K562 (cell line): ENCODE data around the gene KAZN. TPM values are rescaled to one million over a fixed set of nuclear protein-coding genes. Genes with fewer than 3 reads are reported as not detected.

Source experiments
- EP300 ChIP-seq: IDR thresholded peaks from 2 replicates; pipeline ENCODE4 v1.6.1; 2012; ENCODE audit warnings: low read length, improper control_type of control experiment
- ETV1 ChIP-seq: fragments of 450-650 bp; conservative IDR thresholded peaks from 2 replicates; pipeline ENCODE4 v1.6.1; 2016; ENCODE audit warnings: missing genetic modification characterization, control low read depth, low read depth, missing compliant biosample characterization
- GABPA ChIP-seq: fragments of 200-800 bp; sonication (Bioruptor generic); conservative IDR thresholded peaks from 2 replicates; pipeline ENCODE4 v1.6.1; 2016; ENCODE audit warnings: low read depth, missing genetic modification characterization, missing compliant biosample characterization
- JUND ChIP-seq, 2 experiments: IDR thresholded peaks; 2 replicates in 1 of 2; 3 replicates in 1 of 2; pipeline ENCODE4 v1.6.1; 2011; ENCODE audit warnings: borderline replicate concordance in 2 of 2, low read depth in 2 of 2, low read length in 2 of 2, improper control_type of control experiment in 1 of 2, missing biosample characterization in 1 of 2, missing genetic modification characterization in 1 of 2, missing genetic modification reagents in 1 of 2
- KLF6 ChIP-seq: fragments of 250-450 bp; sonication (Bioruptor Pico); IDR thresholded peaks from 2 replicates; pipeline ENCODE4 v1.4.0; 2020; ENCODE audit warnings: mild to moderate bottlenecking, moderate library complexity, borderline replicate concordance
- L3MBTL2 ChIP-seq: fragments of 450-650 bp; IDR thresholded peaks from 2 replicates; pipeline ENCODE4 v1.6.1; 2016; ENCODE audit warnings: mild to moderate bottlenecking, moderate library complexity
- MAZ ChIP-seq, 2 experiments: fragments of 450-650 bp in 1 of 2; sonication (generic) in 1 of 2; formaldehyde crosslinking; IDR thresholded peaks in 1 of 2; conservative IDR thresholded peaks in 1 of 2; 2 replicates each; pipeline versions ENCODE4 v1.4.0 to v1.5.0; 2020; ENCODE audit warnings: mild to moderate bottlenecking in 1 of 2, missing genetic modification reagents in 1 of 2
- MEIS2 ChIP-seq: fragments of 450-650 bp; IDR thresholded peaks from 2 replicates; pipeline ENCODE4 v1.6.1; 2014; ENCODE audit warnings: mild to moderate bottlenecking; ENCODE audit not compliant: partially characterized antibody
- NFRKB ChIP-seq: fragments of 450-650 bp; IDR thresholded peaks from 2 replicates; pipeline ENCODE4 v1.6.1; 2016; ENCODE audit warnings: low read depth
- RAD51 ChIP-seq: fragments of 450-650 bp; IDR thresholded peaks from 2 replicates; pipeline ENCODE4 v1.7.1; 2016; ENCODE audit warnings: low read depth, mild to moderate bottlenecking, borderline replicate concordance
- RNF2 ChIP-seq: sonication (generic); IDR thresholded peaks from 2 replicates; pipeline ENCODE4 v1.6.1; 2016
- SMAD3 ChIP-seq: fragments of 450-650 bp; formaldehyde crosslinking; conservative IDR thresholded peaks from 2 replicates; pipeline ENCODE4 v1.4.0; 2020; ENCODE audit warnings: mild to moderate bottlenecking
- SMC3 ChIP-seq: conservative IDR thresholded peaks from 2 replicates; pipeline ENCODE4 v1.6.1; 2011; ENCODE audit warnings: low read depth, low read length, improper control_type of control experiment; ENCODE audit not compliant: insufficient read depth
- TAF7 ChIP-seq: fragments of 450-650 bp; IDR thresholded peaks from 2 replicates; pipeline ENCODE4 v1.6.1; 2016; ENCODE audit warnings: missing genetic modification characterization, missing compliant biosample characterization
- TEAD4 ChIP-seq, 2 experiments: sonication (generic) in 1 of 2; formaldehyde crosslinking in 1 of 2; IDR thresholded peaks; 2 replicates each; pipeline versions ENCODE4 v1.6.1 to v1.8.0; 2012 to 2022; ENCODE audit warnings: borderline replicate concordance in 1 of 2, inconsistent platforms in 1 of 2, low read length in 1 of 2, mild to moderate bottlenecking in 1 of 2, missing genetic modification reagents in 1 of 2
- ZKSCAN3 ChIP-seq: fragments of 250-450 bp; sonication (Bioruptor Pico); IDR thresholded peaks from 2 replicates; pipeline ENCODE4 v1.4.0; 2020
- ZNF695 ChIP-seq: fragments of 450-650 bp; formaldehyde crosslinking; IDR thresholded peaks from 2 replicates; pipeline ENCODE4 v1.4.0; 2020; ENCODE audit warnings: mild to moderate bottlenecking, moderate library complexity
- polyA plus RNA-seq, 8 experiments: library from polyadenylated mRNA; depleted of rRNA in 4 of 8; stranded (reverse) in 5 of 8; unstranded in 3 of 8; fragments of >200 nt; fragmentation: Nextera tagmentation in 2 of 8; fragmentation: Illumina TruSeq in 1 of 8; extraction: Ambion mirVana in 2 of 8; extraction: Trizol in 1 of 8; gene quantifications; 2 replicates each; pipeline versions ENCODE4 v1.2.1 to v1.2.3, GENCODE V29; 2011 to 2014; ENCODE audit warnings: inconsistent platforms in 1 of 8, missing spikeins in 1 of 8
- total RNA-seq, 7 experiments: library from RNA; depleted of rRNA in 6 of 7; stranded (reverse); fragments of >200 nt in 6 of 7; fragmentation: Illumina TruSeq in 2 of 7; extraction: Trizol in 2 of 7; gene quantifications; 2 replicates each; pipeline versions ENCODE4 v1.2.1 to v1.2.3, GENCODE V29; 2011 to 2021; ENCODE audit warnings: low replicate concordance in 1 of 7
- TF ChIP-seq, protein P1 (sequence below): fragments of 450-650 bp; IDR thresholded peaks from 2 replicates; pipeline ENCODE4 v1.6.1; 2016
- TF ChIP-seq, protein P2 (sequence below): fragments of 250-450 bp; sonication (Bioruptor Pico); IDR thresholded peaks from 2 replicates; pipeline ENCODE4 v1.8.0; 2022; ENCODE audit warnings: inconsistent platforms
- TF ChIP-seq, protein P3 (sequence below): sonication (generic); formaldehyde crosslinking; IDR thresholded peaks from 2 replicates; pipeline ENCODE4 v1.8.1; 2023; ENCODE audit warnings: missing genetic modification reagents, mild to moderate bottlenecking, borderline replicate concordance

Gene KAZN
- total and polyA plus RNA-seq, 9 of the 15 experiments (the other 6 are each of a cell fraction or from before 2014, with no cell fraction given), result 2.1 to 21.6 (median 5.4) TPM

DNA sequence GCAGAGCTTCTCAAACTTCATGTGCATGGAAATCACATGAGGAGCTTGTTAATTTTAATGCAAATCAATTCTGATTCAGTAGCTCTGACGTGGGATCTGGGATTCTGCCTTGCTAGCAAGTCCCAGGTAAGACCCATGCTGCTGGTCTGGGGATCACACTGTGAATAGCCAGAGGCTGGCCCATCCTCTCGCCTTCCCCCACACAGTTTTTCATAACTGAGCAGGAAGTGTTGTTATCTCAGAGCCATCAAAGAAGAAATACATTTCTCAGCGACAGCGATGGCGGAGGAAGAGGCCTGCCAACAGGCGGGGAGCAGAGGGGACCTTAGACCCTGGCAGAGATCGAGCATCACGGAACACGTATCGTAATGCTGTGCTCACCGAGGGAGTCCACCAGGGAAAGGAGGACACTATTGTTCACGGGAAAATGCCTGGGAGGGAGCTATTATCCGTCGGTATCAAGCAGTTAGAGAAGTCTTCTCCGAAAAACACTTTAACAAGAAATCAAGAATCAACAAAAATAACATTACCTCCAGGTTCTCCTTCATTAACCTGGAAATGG is 286.2 kb downstream of the KAZN start (continued):
- TF ChIP-seq GABPA (tag) (peak; percentile 40; the same call in 1 of the 2 replicates), TAF7 (tag) (0 out of 2 replicates have a peak, but pooled peaks have one; percentile 12), ZNF695 (CRISPR knock-in tag) (peak; percentile 10; the same call in 1 of the 2 replicates), ETV1 (peak; percentile 79), KLF6 (0 out of 2 replicates have a peak, but pooled peaks have one; percentile 39), NFRKB (0 out of 2 replicates have a peak, but pooled peaks have one; percentile 49), MAZ (CRISPR knock-in tag; conservative IDR thresholded peaks at IDR 0.05 in 1 of 2, IDR thresholded peaks at IDR 0.05 in 1 of 2) (0 out of 4 replicates have a peak, but pooled peaks of 1 of the 2 experiments have one; percentile 27), RAD51 (no peak), JUND (IDR thresholded peaks at IDR 0.05; ENCODE audit: borderline replicate concordance, low read depth, low read length) (0 out of 2 replicates have a peak, but pooled peaks have one; percentile 13), JUND (tag; IDR thresholded peaks at IDR 0.05; ENCODE audit: borderline replicate concordance, low read depth, low read length) (no peak; the same call in 2 of the 3 replicates), SMAD3 (0 out of 2 replicates have a peak, but pooled peaks have one; percentile 9), ZKSCAN3 (0 out of 2 replicates have a peak, but pooled peaks have one; percentile 35), SMC3 (no peak), RNF2 (peak; percentile 72; the same call in 1 of the 2 replicates), L3MBTL2 (peak; percentile 17), EP300 (0 out of 2 replicates have a peak, but pooled peaks have one; percentile 38), TEAD4 (IDR thresholded peaks at IDR 0.05; ENCODE audit: low read length) (no peak), TEAD4 (CRISPR knock-in tag; IDR thresholded peaks at IDR 0.05; ENCODE audit: borderline replicate concordance) (no peak), MEIS2 (peak; percentile 59)
- TF ChIP-seq, protein P1, sequence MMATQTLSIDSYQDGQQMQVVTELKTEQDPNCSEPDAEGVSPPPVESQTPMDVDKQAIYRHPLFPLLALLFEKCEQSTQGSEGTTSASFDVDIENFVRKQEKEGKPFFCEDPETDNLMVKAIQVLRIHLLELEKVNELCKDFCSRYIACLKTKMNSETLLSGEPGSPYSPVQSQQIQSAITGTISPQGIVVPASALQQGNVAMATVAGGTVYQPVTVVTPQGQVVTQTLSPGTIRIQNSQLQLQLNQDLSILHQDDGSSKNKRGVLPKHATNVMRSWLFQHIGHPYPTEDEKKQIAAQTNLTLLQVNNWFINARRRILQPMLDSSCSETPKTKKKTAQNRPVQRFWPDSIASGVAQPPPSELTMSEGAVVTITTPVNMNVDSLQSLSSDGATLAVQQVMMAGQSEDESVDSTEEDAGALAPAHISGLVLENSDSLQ, result 0 out of 2 replicates have a peak, but pooled peaks have one; percentile 12
- TF ChIP-seq, protein P2, sequence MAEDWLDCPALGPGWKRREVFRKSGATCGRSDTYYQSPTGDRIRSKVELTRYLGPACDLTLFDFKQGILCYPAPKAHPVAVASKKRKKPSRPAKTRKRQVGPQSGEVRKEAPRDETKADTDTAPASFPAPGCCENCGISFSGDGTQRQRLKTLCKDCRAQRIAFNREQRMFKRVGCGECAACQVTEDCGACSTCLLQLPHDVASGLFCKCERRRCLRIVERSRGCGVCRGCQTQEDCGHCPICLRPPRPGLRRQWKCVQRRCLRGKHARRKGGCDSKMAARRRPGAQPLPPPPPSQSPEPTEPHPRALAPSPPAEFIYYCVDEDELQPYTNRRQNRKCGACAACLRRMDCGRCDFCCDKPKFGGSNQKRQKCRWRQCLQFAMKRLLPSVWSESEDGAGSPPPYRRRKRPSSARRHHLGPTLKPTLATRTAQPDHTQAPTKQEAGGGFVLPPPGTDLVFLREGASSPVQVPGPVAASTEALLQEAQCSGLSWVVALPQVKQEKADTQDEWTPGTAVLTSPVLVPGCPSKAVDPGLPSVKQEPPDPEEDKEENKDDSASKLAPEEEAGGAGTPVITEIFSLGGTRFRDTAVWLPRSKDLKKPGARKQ (CRISPR knock-in tag), result peak; percentile 98
- TF ChIP-seq, protein P3, sequence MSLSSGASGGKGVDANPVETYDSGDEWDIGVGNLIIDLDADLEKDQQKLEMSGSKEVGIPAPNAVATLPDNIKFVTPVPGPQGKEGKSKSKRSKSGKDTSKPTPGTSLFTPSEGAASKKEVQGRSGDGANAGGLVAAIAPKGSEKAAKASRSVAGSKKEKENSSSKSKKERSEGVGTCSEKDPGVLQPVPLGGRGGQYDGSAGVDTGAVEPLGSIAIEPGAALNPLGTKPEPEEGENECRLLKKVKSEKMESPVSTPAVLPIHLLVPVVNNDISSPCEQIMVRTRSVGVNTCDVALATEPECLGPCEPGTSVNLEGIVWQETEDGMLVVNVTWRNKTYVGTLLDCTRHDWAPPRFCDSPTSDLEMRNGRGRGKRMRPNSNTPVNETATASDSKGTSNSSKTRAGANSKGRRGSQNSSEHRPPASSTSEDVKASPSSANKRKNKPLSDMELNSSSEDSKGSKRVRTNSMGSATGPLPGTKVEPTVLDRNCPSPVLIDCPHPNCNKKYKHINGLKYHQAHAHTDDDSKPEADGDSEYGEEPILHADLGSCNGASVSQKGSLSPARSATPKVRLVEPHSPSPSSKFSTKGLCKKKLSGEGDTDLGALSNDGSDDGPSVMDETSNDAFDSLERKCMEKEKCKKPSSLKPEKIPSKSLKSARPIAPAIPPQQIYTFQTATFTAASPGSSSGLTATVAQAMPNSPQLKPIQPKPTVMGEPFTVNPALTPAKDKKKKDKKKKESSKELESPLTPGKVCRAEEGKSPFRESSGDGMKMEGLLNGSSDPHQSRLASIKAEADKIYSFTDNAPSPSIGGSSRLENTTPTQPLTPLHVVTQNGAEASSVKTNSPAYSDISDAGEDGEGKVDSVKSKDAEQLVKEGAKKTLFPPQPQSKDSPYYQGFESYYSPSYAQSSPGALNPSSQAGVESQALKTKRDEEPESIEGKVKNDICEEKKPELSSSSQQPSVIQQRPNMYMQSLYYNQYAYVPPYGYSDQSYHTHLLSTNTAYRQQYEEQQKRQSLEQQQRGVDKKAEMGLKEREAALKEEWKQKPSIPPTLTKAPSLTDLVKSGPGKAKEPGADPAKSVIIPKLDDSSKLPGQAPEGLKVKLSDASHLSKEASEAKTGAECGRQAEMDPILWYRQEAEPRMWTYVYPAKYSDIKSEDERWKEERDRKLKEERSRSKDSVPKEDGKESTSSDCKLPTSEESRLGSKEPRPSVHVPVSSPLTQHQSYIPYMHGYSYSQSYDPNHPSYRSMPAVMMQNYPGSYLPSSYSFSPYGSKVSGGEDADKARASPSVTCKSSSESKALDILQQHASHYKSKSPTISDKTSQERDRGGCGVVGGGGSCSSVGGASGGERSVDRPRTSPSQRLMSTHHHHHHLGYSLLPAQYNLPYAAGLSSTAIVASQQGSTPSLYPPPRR (CRISPR knock-in tag), result no peak
